ENCODE data around the gene IRF3.

Gene IRF3, protein sequence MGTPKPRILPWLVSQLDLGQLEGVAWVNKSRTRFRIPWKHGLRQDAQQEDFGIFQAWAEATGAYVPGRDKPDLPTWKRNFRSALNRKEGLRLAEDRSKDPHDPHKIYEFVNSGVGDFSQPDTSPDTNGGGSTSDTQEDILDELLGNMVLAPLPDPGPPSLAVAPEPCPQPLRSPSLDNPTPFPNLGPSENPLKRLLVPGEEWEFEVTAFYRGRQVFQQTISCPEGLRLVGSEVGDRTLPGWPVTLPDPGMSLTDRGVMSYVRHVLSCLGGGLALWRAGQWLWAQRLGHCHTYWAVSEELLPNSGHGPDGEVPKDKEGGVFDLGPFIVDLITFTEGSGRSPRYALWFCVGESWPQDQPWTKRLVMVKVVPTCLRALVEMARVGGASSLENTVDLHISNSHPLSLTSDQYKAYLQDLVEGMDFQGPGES

DNA sequence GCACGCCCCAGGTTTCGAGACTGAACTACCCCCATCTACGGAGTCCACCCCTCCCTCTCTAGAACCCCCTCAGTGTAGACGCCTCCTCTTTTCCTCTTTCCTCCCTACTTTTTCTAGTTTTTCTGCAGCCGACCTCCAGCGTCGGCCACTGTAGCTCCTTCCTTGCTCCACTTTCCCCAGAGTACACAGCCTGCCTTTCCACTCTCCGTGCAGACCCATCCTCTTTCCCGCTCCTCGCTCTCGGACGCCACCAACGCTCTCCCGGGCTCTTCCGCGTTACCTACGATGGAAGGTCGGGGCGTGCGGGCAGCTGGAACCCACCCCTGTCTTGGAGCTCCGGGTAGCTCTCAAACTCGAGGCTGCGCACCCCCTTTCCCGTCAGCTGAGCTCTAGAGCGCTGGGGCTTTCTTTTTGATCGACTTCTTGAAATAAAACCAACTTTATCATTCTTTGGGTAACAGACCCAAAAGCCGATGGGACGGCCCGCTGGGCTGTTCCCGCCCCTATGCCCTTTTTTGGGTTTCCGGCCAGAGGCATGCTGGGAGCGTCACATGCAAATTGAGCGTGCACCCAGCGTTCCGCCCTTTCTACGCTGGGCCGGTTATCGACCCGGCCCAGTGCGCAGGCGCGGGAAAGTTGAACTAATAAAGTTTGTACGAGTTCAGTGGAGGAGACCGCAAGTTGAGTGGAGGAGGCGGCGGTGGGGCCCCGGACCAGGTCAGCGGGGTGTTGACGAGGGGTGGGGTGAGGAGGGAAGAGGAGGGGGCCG, at the start of gene IRF3, which contains the start of gene BCL2L12:
Gene IRF3 (minus strand): TSS at position 507 of the 769 bp plus-strand sequence. CDS start 1,019 bp downstream, outside the sequence.
Gene BCL2L12 (plus strand): TSS at position 583 of the 769 bp plus-strand sequence. CDS start 760 bp downstream, outside the sequence.
- DNase-seq, result peak; percentile 80

DNA sequence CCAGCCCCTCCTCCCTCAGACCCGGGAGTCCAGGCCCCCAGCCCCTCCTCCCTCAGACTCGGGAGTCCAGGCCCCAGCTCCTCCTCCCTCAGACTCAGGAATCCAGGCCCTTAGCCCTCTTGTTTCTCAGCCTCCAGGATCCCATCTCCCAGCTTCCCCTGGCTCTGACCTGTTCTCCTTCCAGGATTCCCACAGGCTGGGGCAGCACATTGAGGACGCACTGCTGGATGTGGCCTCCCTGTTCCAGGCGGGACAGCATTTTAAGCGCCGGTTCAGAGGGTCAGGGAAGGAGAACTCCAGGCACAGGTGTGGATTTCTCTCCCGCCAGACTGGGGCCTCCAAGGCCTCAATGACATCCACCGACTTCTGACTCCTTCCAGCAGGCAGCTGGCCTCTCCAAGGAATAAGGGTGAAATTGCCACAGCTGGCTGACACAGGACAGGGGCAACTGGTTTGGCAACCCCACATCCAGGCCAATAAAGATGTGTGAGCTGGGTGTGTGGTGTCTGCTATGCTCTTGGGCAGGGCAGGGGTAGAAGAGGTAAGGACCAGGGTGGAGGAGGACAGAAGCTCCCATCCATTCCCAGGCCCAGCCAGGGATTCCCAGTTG, 47.7 kb upstream of the IRF3 start:
- DNase-seq, result no peak

DNA sequence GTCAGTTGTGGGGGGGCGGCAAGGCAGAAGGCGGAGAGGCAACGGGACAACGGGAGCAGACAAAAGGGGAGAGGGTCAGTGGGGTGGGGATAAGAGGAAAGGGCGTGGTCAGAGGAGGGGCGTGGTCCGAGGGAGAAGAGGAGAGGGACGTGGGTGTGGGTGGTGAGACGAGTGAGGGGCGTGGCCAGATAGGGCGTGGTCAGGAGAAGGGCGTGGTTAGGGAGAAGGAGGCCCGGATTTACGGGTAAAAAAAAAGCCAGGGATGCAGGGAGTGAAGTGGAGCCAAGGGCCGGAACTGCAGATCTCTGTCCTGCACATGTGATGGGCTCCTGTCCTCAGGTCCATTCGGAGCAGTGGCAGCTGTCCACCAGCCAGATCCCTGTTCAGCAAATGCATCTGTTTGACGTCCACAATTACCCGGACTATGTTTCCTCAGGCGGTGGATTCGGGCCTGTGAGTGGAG, 46.8 kb upstream of the IRF3 start:
- no peak for DNase-seq

DNA sequence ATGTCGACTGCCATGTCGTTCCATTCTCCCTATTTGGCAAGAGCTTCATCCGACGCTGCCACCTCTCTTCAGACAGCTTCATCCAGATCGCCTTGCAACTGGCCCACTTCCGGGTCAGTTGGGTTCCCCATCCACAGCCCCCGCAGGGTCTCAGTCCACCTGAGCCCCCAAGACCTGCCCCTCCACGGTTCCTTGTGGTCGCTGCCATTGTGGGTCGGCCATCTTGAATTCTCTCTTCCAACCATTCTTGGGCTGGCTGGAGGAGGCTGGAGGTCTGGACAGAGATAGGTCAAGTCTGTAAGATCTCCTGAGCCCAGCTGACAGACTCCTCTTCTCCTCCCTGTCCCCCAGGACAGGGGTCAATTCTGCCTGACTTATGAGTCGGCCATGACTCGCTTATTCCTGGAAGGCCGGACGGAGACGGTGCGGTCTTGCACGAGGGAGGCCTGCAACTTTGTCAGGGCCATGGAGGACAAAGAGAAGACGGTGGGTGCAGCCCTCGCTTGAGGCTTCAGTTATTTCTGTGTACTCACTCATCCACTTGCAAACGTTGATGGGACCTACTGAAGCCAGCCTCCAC, 44.8 kb upstream of the IRF3 start:
- DNase-seq, result no peak

DNA sequence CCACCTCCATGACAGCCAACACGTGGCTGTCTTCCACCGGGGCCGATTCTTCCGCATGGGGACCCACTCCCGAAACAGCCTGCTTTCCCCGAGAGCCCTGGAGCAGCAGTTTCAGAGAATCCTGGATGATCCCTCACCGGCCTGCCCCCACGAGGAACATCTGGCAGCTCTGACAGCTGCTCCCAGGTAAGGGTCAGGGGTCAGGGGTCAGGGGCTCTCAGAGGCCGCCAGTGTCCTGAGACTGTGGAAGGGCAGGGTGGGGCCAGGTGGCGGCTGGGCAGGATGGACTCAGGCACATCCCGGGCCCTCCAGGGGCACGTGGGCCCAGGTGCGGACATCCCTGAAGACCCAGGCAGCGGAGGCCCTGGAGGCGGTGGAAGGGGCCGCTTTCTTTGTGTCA, 40.3 kb upstream of the IRF3 start:
- DNase-seq, result no peak

DNA sequence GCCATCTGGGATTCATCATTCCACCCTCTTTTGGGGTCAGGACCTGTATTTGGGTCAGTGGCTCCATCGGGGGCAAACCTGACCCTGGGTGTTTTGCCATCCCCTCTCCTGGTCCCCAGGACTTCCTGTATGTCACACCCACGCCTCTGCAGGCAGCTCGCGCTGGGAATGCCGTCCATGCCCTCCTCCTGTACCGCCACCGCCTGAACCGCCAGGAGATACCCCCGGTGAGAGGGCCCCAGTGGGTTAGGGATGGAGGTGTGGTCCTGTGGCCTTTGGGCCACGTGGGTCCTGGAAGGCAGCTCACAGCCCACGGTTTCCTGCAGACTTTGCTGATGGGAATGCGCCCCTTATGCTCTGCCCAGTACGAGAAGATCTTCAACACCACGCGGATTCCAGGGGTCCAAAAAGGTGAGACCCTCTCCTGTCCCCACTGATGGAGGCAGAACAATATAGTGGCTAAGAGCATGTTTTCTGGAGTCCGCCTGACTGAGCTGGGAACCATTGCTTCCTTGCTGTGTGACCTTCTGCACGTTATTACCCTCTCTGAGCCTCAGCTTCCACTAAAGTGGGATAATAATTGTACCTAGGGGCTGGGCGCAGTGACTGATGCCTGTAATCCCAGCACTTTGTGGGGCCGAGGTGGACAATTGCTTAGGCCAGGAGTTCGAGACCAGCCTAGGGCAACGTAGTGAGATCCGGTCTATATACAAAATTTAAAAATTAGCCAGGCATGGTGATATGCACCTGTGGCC, 39.4 kb upstream of the IRF3 start:
- no peak for DNase-seq

DNA sequence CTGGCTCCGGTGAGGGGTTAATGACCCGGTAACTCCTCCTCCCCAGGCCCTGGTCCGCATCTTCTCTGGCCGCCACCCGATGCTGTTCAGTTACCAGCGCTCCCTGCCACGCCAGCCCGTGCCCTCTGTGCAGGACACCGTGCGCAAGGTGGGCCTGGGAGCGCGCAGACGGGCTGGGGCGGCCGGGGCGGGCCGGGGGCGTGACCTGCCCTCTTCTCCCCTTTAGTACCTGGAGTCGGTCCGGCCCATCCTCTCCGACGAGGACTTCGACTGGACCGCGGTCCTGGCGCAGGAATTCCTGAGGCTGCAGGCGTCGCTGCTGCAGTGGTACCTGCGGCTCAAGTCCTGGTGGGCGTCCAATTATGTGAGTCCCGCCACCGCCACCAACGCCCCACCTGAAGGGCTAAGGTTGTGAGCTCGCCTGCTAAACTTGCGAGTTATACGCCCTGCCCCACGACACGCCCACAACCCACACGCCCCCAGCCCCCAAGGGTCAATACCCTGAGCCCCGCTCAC, 35.7 kb upstream of the IRF3 start:
- DNase-seq, result no peak

DNA sequence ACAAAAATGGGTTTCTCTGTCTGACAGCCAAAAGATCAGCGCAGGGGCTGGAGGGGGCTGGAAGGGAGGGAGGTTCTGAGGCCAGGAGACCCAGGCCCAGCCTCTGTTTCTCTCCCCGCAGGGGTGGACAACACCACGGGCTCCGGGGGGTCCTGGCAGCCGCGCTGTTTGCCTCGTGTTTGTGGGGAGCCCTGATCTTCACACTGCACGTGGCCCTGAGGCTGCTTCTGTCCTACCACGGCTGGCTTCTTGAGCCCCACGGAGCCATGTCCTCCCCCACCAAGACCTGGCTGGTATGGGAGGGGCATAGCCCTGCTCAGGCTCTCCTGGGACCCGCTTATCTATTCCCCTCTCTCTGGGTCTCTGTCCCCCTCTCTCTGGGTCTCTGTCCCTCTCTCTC, 34.9 kb upstream of the IRF3 start:
- DNase-seq, result no peak

DNA sequence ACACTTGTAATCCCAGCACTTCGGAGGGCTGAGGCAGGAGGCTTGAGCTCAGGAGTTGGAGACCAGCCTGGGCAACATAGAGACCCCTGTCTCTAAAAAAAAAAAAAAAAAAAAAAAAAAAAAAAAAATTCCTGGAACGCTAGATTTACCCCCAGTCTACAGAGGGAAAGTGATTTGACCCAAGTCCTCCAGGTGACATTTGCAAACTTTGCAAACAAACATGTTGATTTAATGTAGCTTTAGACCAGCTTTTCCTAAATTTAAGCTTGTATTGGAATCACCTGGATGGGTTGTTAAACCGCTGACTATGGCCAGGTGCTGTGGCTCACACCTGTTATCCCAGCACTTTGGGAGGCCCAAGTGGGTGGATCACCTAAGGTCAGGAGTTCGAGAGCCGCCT, 33.7 kb upstream of the IRF3 start:
- no peak for DNase-seq

DNA sequence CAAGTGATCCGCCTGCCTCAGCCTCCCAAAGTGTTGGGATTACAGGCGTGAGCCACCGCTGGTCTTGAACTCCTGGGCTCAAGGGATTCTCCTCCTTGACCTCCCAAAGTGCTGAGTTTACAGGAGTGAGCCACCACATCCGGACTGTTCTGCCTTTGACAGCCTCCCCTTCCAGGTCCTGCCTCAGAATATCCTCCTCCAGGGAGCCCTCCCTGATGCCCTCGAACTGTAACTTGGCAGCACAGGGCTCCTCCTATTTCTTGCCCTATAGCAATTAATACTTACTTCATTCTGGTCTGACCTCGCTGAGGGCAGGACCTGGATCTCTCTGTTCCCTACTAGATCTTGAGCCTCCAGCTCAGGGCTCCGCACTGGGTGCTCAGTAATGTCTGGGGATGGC, 31.2 kb upstream of the IRF3 start:
- no peak for DNase-seq

DNA sequence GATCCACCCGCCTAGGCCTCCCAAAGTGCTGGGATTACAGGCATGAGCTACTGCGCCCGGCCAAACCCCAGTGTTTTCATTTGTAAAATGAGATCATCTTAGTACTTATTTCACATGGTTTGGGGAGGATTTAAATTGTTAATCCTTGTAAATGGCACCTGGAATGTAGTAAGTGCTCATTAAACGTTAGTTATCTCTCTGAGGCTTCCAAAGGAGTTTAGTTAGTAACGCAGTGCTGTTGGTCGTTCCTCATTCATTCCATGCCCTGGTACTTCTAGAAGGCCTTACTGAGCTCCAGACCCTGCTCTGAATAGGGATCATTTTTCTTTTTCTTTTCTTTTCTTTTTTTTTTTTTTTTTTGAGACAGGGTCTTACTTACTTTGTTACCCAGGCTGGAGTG, 30.5 kb upstream of the IRF3 start:
- DNase-seq, result no peak

DNA sequence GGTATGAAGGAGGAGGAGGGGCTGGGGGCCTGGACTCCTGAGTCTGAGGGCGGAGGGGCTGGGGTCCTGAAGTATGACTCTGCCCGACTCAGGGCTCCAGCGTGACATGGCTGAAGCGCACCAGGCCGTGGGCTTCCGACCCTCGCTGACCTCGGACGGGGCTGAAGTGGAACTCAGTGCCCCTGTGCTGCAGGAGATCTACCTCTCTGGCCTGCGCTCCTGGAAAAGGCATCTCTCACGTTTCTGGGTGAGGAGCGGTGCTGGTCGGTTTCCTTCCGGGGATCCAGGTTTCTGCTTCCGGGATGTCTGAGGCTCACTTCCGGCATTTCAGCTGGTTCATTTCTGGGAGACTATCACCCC, 26.5 kb upstream of the IRF3 start:
- DNase-seq, result no peak

DNA sequence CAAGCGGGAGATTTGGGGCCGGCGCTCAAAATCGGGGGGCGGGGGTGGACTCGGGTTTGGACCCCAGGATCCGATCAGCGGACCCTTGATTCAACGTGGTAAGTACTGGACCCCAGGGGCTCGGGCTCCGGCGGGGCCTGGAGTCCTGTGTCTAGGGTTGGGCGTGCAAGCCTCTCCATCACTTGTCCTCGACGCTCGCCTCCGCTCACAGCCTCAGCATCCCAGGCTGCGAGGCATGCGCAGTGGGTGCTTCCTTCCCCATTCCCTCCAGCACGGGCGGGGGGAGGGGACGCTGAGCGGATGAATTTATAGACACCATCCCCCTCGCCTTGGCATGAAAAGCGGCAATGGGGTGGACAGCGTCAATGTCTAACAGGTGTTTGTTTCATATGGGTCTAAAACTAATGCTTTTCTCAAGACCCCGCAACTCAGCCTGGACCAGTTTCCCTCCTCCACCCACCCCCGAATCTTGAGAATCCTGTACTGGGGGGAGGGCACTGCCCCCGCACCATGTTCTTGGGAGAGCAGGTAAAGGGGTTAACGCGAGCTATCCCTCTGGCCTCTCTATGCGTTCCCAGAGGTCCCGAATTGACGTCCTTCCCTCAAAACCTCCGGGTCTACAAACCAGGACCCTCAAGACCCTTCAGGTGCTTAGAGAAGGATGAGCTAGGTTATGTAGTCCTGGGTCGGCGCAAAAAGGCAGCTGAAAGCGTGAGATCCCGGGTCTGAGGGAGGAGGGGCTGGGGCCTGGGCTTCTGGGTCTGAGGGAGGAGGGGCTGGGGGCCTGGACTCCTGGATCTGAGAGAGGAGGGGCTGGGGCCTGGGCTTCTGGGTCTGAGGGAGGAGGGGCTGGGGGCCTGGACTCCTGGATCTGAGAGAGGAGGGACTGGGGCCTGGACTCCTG, 25.8 kb upstream of the IRF3 start:
- DNase-seq, result no peak

DNA sequence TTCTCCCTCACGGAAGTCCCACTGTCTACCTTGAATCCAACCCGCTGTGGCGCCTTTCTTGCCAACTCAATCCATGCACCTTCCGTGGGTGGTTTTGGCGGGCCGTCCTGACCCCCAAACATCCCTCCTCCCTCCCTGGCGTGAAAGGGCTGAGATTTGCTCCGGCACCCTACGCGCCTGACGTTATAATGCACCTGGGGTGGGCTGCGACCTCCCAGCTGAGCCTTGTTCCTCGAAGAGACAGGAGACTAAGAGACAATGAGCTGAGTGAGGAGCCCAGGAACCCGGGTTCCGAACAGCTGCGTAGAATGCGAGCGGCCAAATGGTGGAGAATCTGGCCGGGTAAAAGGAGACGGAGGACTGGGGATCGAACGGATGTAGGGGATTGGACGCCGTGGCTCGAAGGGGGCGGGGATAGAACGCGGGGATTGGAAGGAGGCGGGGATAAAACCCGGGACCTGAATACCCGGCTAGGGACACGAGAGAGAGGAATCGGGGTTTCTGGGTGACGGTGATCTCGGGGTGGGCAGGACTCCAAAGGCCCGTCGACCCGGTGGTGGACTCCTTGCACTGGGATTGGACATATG, 25.1 kb upstream of the IRF3 start, which contains the start of gene CPT1C:
Gene CPT1C (plus strand): TSS at position 461 of the 587 bp plus-strand sequence. CDS start 1,137 bp downstream, outside the sequence.
- peak; percentile 63 for DNase-seq

DNA sequence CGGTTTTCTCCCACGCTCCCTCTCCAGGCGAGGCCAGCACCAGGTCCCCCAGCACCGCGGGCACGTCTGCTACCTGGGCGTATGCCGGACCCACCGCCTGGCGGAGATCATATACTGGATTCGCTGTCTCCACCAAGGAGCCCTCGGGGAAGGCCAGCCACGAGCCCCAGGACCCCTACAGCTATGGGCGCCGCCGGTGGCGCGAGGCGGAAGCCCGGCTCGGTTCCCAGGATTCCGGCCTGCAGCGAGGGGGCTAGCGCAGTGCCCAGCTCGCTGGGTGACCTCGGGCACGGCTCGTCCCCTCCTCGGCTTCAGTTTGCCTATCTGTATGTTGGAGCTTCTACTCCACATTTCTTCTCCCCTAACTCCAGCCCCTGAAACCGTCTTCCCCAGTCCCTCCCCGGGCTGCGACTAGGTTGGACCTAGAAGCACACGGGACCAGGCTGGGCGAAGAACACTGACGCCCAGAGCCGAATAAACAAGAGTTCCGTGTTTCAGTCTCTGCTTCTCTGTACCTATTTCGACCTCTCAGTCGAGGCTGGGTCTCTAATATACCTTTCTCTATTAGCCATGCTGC, 24.5 kb upstream of the IRF3 start:
- DNase-seq, result no peak

DNA sequence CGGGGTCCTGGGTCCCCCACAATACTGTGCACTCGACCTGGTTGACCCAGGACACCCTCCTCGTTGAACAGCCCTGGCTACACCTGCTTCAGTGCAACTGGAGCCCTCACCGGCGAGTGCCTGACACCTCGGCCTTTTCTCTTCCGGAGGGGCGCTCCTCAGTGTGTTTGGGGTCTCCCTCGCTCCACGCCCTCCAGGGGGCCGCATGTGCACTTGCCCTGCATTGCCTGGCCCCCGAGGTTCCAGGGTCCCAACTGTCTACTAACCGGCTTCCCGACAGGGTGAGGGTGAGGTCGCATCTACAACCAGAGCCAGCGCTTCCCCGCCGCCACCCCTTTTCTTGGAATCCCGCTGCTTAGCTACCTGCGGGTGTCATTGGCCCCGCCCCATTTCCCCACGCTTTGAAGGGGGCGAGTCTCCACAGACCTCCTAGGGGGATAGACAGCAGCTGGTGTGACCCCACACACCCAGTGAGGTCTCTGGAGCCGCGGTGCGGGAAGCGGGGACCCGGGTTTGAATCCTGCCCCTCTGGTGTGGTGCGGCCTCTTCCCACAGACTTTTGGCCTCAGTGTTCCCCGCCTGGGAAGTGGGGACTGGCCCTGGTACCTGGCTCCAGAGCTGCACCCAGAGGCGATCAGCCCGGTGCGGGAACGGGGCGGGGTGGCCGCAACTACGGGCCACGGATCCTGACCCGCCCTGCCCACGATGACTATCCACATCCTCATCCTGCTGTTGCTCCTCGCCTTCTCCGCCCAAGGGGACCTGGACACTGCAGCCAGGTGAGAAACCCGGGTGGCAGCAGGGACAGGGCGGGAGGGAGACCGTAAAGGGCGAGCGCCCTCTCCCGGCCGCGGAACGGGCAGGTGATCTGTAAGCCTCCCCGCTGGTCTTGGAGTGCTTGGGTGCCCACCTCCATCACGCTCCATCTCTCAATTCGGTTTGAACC, 23.7 kb upstream of the IRF3 start, which contains the start of gene ADM5:
Gene ADM5 (plus strand): TSS at position 462 of the 946 bp plus-strand sequence. CDS start 244 bp downstream, at position 706.
- DNase-seq, result no peak

DNA sequence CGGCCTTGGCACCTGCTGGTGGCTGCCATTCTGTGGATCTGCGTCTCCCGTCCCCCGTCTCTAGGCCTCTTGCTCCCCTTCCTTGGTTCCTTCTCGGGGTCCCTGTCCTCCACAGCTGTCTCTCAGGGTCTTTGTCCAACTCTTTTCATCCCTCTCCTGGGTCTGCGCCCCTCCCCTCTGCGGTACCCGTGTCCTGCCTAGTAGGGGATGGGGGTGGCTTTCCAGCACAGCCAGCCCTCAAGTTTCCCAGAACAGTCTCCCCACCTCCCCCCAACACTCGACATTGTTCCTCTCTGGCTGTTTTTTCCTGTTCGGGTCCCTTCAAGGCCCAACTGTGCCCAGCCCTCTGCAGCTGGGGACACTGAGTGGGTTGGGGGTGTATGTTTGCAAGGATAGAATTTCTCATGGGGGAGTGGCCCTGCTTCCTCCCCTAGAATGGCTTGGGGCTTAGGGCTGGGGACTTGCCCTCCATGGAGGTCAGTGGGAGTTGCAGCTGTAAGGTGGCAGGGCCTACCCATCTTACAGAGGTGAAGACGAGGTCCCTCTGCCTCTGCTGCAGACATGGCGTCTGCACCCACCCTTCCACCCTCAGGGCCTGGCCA, 23.0 kb upstream of the IRF3 start:
- no peak for DNase-seq

DNA sequence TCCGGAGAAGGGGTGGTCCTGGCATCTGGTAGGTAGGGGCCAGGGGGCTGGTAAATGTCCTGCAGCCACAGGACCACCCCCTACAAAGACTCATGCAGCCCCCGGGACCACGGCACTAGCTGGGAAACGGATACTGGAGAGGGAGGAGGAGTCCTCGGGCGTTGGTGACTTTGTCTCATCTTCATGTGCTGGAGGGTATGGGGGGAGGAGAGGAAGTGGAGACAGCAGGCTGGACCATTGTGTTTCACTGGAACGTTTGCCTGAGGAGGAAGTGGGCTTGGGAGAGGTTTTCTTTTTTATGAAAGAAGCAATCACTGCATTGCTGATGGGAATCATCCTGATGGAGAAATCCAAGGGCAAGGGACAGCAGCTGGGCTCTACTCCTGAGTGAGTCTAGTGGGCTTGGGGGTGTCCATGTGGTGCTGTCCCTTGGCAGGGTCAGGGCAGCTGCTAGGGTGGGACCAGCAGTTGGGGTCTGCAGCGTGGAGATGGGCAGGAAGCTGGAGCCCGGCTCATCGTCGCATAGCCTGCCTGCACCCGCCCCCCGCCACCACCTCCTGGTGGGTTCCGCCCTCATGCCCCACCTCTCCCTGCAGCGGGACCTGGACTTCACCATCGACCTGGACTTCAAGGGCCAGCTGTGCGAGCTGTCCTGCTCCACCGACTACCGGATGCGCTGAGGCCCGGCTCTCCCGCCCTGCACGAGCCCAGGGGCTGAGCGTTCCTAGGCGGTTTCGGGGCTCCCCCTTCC, 22.1 kb upstream of the IRF3 start:
- DNase-seq, result no peak

All from NCI-H524 treated with DMSO at 0.1 percent for 48 hours (cell line).